HepG2 (cell line): ENCODE measurements around the gene SIRT5. TPM values are rescaled to one million over a fixed set of nuclear protein-coding genes. Genes with fewer than 3 reads are reported as not detected.

Experiments
- MED1 ChIP-seq: sonication (generic); formaldehyde crosslinking; IDR thresholded peaks from 2 replicates; pipeline ENCODE4 v1.4.0; 2020; ENCODE audit warnings: missing genetic modification reagents
- NAIF1 ChIP-seq: sonication (generic); formaldehyde crosslinking; IDR thresholded peaks from 2 replicates; pipeline ENCODE4 v1.5.0; 2020; ENCODE audit warnings: mild to moderate bottlenecking, missing genetic modification reagents, borderline replicate concordance
- RBFOX2 ChIP-seq: fragments of 200-400 bp; formaldehyde crosslinking; IDR thresholded peaks from 2 replicates; pipeline ENCODE4 v1.6.1; 2017; ENCODE audit warnings: low read depth, mild to moderate bottlenecking, low read length
- SYNCRIP ChIP-seq: fragments of 200-400 bp; formaldehyde crosslinking; IDR thresholded peaks from 2 replicates; pipeline ENCODE4 v1.6.1; 2018; ENCODE audit warnings: mild to moderate bottlenecking, low read depth, low read length; ENCODE audit not compliant: insufficient read depth
- ZBTB21 ChIP-seq: sonication (generic); formaldehyde crosslinking; IDR thresholded peaks from 2 replicates; pipeline ENCODE4 v1.4.0; 2020; ENCODE audit warnings: missing genetic modification reagents
- ZEB1 ChIP-seq: IDR thresholded peaks from 2 replicates; pipeline ENCODE4 v1.6.1; 2012; ENCODE audit warnings: mild to moderate bottlenecking, low read depth, inconsistent platforms; ENCODE audit not compliant: insufficient replicate concordance
- ZMYM2 ChIP-seq: sonication (generic); formaldehyde crosslinking; IDR thresholded peaks from 2 replicates; pipeline ENCODE4 v1.8.0; 2022; ENCODE audit warnings: mild to moderate bottlenecking, missing genetic modification reagents
- ZNF282 ChIP-seq: fragments of 450-650 bp; IDR thresholded peaks from 2 replicates; pipeline ENCODE4 v1.6.1; 2018; ENCODE audit not compliant: partially characterized antibody
- ZNF496 ChIP-seq: sonication (generic); formaldehyde crosslinking; IDR thresholded peaks from 2 replicates; pipeline ENCODE4 v1.8.1; 2023; ENCODE audit warnings: mild to moderate bottlenecking, moderate library complexity, missing genetic modification reagents; ENCODE audit not compliant: insufficient replicate concordance
- ZNF709 ChIP-seq: sonication (generic); formaldehyde crosslinking; IDR thresholded peaks from 2 replicates; pipeline ENCODE4 v1.5.0; 2020; ENCODE audit warnings: mild to moderate bottlenecking, missing genetic modification reagents
- ZNF781 ChIP-seq: sonication (generic); formaldehyde crosslinking; IDR thresholded peaks from 2 replicates; pipeline ENCODE4 v1.5.1; 2020; ENCODE audit warnings: borderline replicate concordance, mild to moderate bottlenecking, missing genetic modification reagents; ENCODE audit errors: not compliant biosample characterization
- ZNF850 ChIP-seq: sonication (generic); formaldehyde crosslinking; conservative IDR thresholded peaks from 2 replicates; pipeline ENCODE4 v1.9.0; 2021; ENCODE audit warnings: mild to moderate bottlenecking, missing genetic modification reagents
- polyA plus RNA-seq, 8 experiments: library from polyadenylated mRNA; depleted of rRNA in 3 of 8; stranded (reverse) in 7 of 8; unstranded in 1 of 8; fragments of >200 nt; fragmentation: Illumina TruSeq in 4 of 8; extraction: Trizol in 4 of 8; gene quantifications; 2 replicates each; pipeline versions ENCODE4 v1.2.1 to v1.2.3, GENCODE V29; 2011 to 2016; ENCODE audit warnings: low read depth in 4 of 8, missing spikeins in 1 of 8, mixed read lengths in 1 of 8; ENCODE audit not compliant: insufficient read depth in 1 of 8
- total RNA-seq, 5 experiments: library from RNA; depleted of rRNA; stranded (reverse); fragments of >200 nt; fragmentation: Illumina TruSeq; extraction: Trizol; gene quantifications; 2 replicates each; pipeline ENCODE4 v1.2.3, GENCODE V29; 2016; ENCODE audit warnings: low read depth in 1 of 5
- TF ChIP-seq, protein P1 (sequence below): sonication (generic); formaldehyde crosslinking; IDR thresholded peaks from 2 replicates; pipeline ENCODE4 v1.4.0; 2020; ENCODE audit warnings: missing genetic modification reagents, mild to moderate bottlenecking, borderline replicate concordance
- TF ChIP-seq, protein P2 (sequence below): IDR thresholded peaks from 2 replicates; pipeline ENCODE4 v1.6.1; 2012; ENCODE audit warnings: inconsistent platforms
- TF ChIP-seq, protein P3 (sequence below): IDR thresholded peaks from 2 replicates; pipeline ENCODE4 v1.6.1; 2016; ENCODE audit warnings: missing compliant biosample characterization, missing genetic modification reagents, borderline replicate concordance
- TF ChIP-seq, protein P4 (sequence below): sonication (generic); formaldehyde crosslinking; IDR thresholded peaks from 2 replicates; pipeline ENCODE4 v1.4.0; 2020; ENCODE audit warnings: missing genetic modification reagents
- TF ChIP-seq, protein P5 (sequence below): sonication (generic); formaldehyde crosslinking; conservative IDR thresholded peaks from 2 replicates; pipeline ENCODE4 v1.8.0; 2022; ENCODE audit warnings: missing genetic modification reagents
- TF ChIP-seq, protein P6 (sequence below): sonication (generic); formaldehyde crosslinking; IDR thresholded peaks from 2 replicates; pipeline ENCODE4 v1.4.0; 2020; ENCODE audit warnings: missing genetic modification reagents

SIRT5 gene
- total and polyA plus RNA-seq, 2 of the 13 experiments (the other 11 are each of a cell fraction or from before 2014, with no cell fraction given): 14.1 to 16.6 TPM

DNA sequence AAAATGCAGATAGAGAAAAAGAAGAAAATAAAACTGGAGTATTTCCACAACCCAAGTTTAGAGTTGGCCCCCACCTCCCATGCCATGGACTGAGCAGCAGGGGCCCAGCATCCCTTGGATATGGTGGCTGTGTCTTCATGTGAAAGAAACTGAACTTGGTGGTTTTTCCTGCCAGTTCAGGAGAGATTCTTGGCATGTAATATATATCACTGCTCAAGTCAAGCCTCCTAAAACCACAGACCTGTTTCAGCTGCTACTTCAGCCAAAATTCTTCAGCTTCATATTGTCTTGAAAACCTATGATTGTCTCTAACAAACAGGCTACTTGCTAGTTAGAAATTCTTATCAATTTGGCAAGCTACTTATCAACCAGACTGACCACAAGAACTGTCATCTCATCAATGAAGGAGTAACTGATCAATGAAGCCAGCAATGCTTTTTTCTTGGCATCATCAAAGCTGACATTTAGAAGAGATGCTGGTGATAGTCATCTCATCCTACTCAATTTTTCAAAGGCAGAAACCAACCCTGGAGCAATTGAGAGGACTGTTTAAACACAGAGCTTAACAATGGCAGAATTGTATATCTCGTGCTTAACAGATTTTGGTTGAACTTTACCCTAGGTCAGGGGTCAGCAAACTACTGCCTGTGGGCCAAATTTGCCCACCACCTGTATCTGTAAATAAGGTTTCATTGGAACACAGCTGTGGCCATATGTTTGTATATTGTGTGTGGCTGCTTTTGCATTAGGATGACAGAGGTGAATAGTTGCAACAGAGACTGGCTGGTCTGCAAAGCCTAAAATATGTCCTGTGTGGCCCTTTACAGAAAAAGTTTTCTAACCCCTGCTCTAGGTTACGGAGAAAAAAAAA lies 30.4 kb downstream of the SIRT5 start (continued):
- TF ChIP-seq, protein P1, sequence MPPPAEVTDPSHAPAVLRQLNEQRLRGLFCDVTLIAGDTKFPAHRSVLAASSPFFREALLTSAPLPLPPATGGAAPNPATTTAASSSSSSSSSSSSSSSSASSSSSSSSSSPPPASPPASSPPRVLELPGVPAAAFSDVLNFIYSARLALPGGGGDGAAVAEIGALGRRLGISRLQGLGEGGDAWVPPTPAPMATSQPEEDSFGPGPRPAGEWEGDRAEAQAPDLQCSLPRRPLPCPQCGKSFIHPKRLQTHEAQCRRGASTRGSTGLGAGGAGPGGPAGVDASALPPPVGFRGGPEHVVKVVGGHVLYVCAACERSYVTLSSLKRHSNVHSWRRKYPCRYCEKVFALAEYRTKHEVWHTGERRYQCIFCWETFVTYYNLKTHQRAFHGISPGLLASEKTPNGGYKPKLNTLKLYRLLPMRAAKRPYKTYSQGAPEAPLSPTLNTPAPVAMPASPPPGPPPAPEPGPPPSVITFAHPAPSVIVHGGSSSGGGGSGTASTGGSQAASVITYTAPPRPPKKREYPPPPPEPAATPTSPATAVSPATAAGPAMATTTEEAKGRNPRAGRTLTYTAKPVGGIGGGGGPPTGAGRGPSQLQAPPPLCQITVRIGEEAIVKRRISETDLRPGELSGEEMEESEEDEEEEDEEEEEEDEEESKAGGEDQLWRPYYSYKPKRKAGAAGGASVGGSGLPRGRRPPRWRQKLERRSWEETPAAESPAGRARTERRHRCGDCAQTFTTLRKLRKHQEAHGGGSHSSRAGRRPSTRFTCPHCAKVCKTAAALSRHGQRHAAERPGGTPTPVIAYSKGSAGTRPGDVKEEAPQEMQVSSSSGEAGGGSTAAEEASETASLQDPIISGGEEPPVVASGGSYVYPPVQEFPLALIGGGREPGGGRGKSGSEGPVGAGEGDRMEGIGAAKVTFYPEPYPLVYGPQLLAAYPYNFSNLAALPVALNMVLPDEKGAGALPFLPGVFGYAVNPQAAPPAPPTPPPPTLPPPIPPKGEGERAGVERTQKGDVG: no peak
- TF ChIP-seq ZNF850 (CRISPR knock-in tag) (no peak), ZBTB21 (CRISPR knock-in tag) (no peak; the same call in 1 of the 2 replicates), MED1 (CRISPR knock-in tag) (peak; percentile 92), ZNF709 (CRISPR knock-in tag) (peak; percentile 29; the same call in 1 of the 2 replicates), NAIF1 (CRISPR knock-in tag) (peak; percentile 66; the same call in 1 of the 2 replicates), ZNF282 (no peak), SYNCRIP (no peak), ZEB1 (peak; percentile 92), ZMYM2 (CRISPR knock-in tag) (0 out of 2 replicates have a peak, but pooled peaks have one; percentile 47), RBFOX2 (no peak), ZNF781 (CRISPR knock-in tag) (no peak), ZNF496 (CRISPR knock-in tag) (no peak)
- TF ChIP-seq, protein P2, sequence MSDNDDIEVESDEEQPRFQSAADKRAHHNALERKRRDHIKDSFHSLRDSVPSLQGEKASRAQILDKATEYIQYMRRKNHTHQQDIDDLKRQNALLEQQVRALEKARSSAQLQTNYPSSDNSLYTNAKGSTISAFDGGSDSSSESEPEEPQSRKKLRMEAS: peak; percentile 80
- TF ChIP-seq, protein P3, sequence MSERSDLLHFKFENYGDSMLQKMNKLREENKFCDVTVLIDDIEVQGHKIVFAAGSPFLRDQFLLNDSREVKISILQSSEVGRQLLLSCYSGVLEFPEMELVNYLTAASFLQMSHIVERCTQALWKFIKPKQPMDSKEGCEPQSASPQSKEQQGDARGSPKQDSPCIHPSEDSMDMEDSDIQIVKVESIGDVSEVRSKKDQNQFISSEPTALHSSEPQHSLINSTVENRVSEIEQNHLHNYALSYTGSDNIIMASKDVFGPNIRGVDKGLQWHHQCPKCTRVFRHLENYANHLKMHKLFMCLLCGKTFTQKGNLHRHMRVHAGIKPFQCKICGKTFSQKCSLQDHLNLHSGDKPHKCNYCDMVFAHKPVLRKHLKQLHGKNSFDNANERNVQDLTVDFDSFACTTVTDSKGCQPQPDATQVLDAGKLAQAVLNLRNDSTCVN (CRISPR knock-in tag): no peak
- TF ChIP-seq, protein P4, sequence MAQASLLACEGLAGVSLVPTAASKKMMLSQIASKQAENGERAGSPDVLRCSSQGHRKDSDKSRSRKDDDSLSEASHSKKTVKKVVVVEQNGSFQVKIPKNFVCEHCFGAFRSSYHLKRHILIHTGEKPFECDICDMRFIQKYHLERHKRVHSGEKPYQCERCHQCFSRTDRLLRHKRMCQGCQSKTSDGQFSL (CRISPR knock-in tag): peak; percentile 75; the same call in 1 of the 2 replicates
- TF ChIP-seq, protein P5, sequence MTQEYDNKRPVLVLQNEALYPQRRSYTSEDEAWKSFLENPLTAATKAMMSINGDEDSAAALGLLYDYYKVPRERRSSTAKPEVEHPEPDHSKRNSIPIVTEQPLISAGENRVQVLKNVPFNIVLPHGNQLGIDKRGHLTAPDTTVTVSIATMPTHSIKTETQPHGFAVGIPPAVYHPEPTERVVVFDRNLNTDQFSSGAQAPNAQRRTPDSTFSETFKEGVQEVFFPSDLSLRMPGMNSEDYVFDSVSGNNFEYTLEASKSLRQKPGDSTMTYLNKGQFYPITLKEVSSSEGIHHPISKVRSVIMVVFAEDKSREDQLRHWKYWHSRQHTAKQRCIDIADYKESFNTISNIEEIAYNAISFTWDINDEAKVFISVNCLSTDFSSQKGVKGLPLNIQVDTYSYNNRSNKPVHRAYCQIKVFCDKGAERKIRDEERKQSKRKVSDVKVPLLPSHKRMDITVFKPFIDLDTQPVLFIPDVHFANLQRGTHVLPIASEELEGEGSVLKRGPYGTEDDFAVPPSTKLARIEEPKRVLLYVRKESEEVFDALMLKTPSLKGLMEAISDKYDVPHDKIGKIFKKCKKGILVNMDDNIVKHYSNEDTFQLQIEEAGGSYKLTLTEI (CRISPR knock-in tag): no peak
- TF ChIP-seq, protein P6, sequence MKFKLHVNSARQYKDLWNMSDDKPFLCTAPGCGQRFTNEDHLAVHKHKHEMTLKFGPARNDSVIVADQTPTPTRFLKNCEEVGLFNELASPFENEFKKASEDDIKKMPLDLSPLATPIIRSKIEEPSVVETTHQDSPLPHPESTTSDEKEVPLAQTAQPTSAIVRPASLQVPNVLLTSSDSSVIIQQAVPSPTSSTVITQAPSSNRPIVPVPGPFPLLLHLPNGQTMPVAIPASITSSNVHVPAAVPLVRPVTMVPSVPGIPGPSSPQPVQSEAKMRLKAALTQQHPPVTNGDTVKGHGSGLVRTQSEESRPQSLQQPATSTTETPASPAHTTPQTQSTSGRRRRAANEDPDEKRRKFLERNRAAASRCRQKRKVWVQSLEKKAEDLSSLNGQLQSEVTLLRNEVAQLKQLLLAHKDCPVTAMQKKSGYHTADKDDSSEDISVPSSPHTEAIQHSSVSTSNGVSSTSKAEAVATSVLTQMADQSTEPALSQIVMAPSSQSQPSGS (CRISPR knock-in tag): peak; percentile 86
